H1 (cell line): ENCODE measurements around the gene CLCN3. TPM values are rescaled to one million over a fixed set of nuclear protein-coding genes. Genes with fewer than 3 reads are reported as not detected.

Experiments used
- CTCF ChIA-PET: fragments of 300-600 bp; sonication (Branson Sonifier 250); formaldehyde crosslinking; loops from one replicate; lab custom pipeline; 2021; ENCODE audit not compliant: partially characterized antibody; lab: Charles Lee
- POLR2A ChIA-PET: fragments of 300-600 bp; sonication (Branson Sonifier 250); formaldehyde crosslinking; loops from one replicate; lab custom pipeline; 2021; ENCODE audit warnings: inconsistent platforms; ENCODE audit not compliant: partially characterized antibody; lab: Charles Lee
- DNase-seq, 2 experiments: peaks; one replicate each; pipeline versions ENCODE4 v3.0.0 to v3.0.0-alpha.2; 2010 to 2022; ENCODE audit warnings: low spot score in 2 of 2, low read depth in 1 of 2, mixed read lengths in 1 of 2
- FAIRE-seq: peaks from 2 replicates; lab custom pipeline; 2011; peaks lifted over from hg19 to GRCh38; lab: Jason Lieb, UNC
- H2AFZ ChIP-seq: 2 replicates; pipeline ENCODE4 v1.8.1; 2012; ENCODE audit warnings: low read length, inconsistent platforms
- H2AK5ac ChIP-seq: 2 replicates; pipeline ENCODE4 v1.6.1; 2013; ENCODE audit warnings: low read depth, low read length
- H2BK120ac ChIP-seq: replicated peaks from 2 replicates; pipeline ENCODE3; 2013; ENCODE audit warnings: low read depth, low read length, inconsistent platforms
- H2BK12ac ChIP-seq: 2 replicates; pipeline ENCODE4 v1.6.1; 2013; ENCODE audit warnings: low read depth, low read length
- H2BK15ac ChIP-seq: 2 replicates; pipeline ENCODE4 v1.6.1; 2013; ENCODE audit warnings: low read length
- H2BK20ac ChIP-seq: 2 replicates; pipeline ENCODE4 v1.6.1; 2013; ENCODE audit warnings: low read length
- H2BK5ac ChIP-seq: 2 replicates; pipeline ENCODE4 v1.6.1; 2013; ENCODE audit warnings: low read depth, low read length
- H3K14ac ChIP-seq: 2 replicates; pipeline ENCODE4 v1.6.1; 2013; ENCODE audit warnings: inconsistent platforms; ENCODE audit not compliant: insufficient read length
- H3K18ac ChIP-seq: 2 replicates; pipeline ENCODE4 v1.6.1; 2013; ENCODE audit warnings: low read length; ENCODE audit errors: extremely low read depth
- H3K23ac ChIP-seq: 2 replicates; pipeline ENCODE4 v1.6.1; 2013; ENCODE audit warnings: inconsistent platforms; ENCODE audit not compliant: insufficient read length
- H3K23me2 ChIP-seq: 2 replicates; pipeline ENCODE4 v1.6.1; 2013; ENCODE audit warnings: low read depth, low read length
- H3K27ac ChIP-seq: 2 replicates; pipeline ENCODE4 v1.6.1; 2011; ENCODE audit warnings: low read depth, low read length, inconsistent platforms
- H3K27me3 ChIP-seq, 4 experiments: replicated peaks in 1 of 4; 1 replicate in 1 of 4; 2 replicates in 3 of 4; pipeline versions ENCODE4 v1.6.1 to v1.8.1; 2011 to 2013; ENCODE audit warnings: low read length in 3 of 4, mild to moderate bottlenecking in 3 of 4, inconsistent platforms in 2 of 4, mixed read lengths in 2 of 4, moderate library complexity in 1 of 4; ENCODE audit not compliant: control insufficient read depth in 3 of 4, insufficient read depth in 3 of 4; ENCODE audit errors: extremely low read depth in 1 of 4
- H3K36me3 ChIP-seq, 4 experiments: 2 replicates each; pipeline versions ENCODE4 v1.6.1 to v1.8.1; 2011 to 2013; ENCODE audit warnings: mild to moderate bottlenecking in 4 of 4, low read length in 3 of 4, moderate library complexity in 2 of 4, control low read depth in 1 of 4, inconsistent platforms in 1 of 4; ENCODE audit not compliant: insufficient read depth in 4 of 4, control insufficient read depth in 2 of 4
- H3K4ac ChIP-seq: replicated peaks from 2 replicates; pipeline ENCODE3; 2013; ENCODE audit warnings: low read length, low read depth, mixed read lengths, inconsistent platforms; ENCODE audit not compliant: insufficient read length
- H3K4me1 ChIP-seq, 4 experiments: replicated peaks in 1 of 4; 1 replicate in 1 of 4; 2 replicates in 3 of 4; pipeline versions ENCODE4 v1.6.1 to v1.8.1; 2011 to 2013; ENCODE audit warnings: low read length in 3 of 4, inconsistent platforms in 2 of 4, mixed read lengths in 1 of 4; ENCODE audit not compliant: insufficient read depth in 4 of 4, control insufficient read depth in 3 of 4
- H3K4me2 ChIP-seq, 2 experiments: 2 replicates each; pipeline versions ENCODE4 v1.6.1 to v1.8.1; 2011 to 2013; ENCODE audit warnings: low read depth in 2 of 2, low read length in 2 of 2, control low read depth in 1 of 2, inconsistent platforms in 1 of 2, mild to moderate bottlenecking in 1 of 2; ENCODE audit not compliant: insufficient read depth in 1 of 2
- H3K4me3 ChIP-seq, 4 experiments: fragments of 200-600, 300-600 bp in 1 of 4; sonication (generic), shearing (Covaris generic), sonication (Bioruptor Twin) in 1 of 4; 2 replicates each; pipeline versions ENCODE4 v1.5.1 to v1.8.1; 2011 to 2016; ENCODE audit warnings: low read length in 4 of 4, low read depth in 3 of 4, control low read depth in 2 of 4, inconsistent platforms in 2 of 4, mild to moderate bottlenecking in 2 of 4, mixed read lengths in 1 of 4, moderate library complexity in 1 of 4; ENCODE audit not compliant: insufficient read depth in 2 of 4; ENCODE audit errors: extremely low read depth in 1 of 4
- H3K56ac ChIP-seq: replicated peaks from 2 replicates; pipeline ENCODE3; 2013; ENCODE audit warnings: low read depth, mild to moderate bottlenecking, mixed read lengths, low read length, inconsistent platforms; ENCODE audit not compliant: insufficient read length
- H3K79me1 ChIP-seq: 2 replicates; pipeline ENCODE4 v1.6.1; 2013; ENCODE audit warnings: low read depth, low read length, control low read depth
- H3K79me2 ChIP-seq, 2 experiments: 2 replicates each; pipeline versions ENCODE4 v1.6.1 to v1.8.1; 2012 to 2013; ENCODE audit warnings: low read length in 2 of 2, mild to moderate bottlenecking in 2 of 2, inconsistent platforms in 1 of 2; ENCODE audit not compliant: insufficient read depth in 2 of 2, control insufficient read depth in 1 of 2
- H3K9ac ChIP-seq, 4 experiments: replicated peaks in 1 of 4; 1 replicate in 1 of 4; 2 replicates in 3 of 4; pipeline versions ENCODE4 v1.6.1 to v1.8.1; 2011 to 2013; ENCODE audit warnings: low read depth in 3 of 4, low read length in 3 of 4, control low read depth in 2 of 4, mild to moderate bottlenecking in 2 of 4, moderate library complexity in 2 of 4, inconsistent platforms in 1 of 4; ENCODE audit errors: extremely low read depth in 1 of 4
- H3K9me3 ChIP-seq, 2 experiments: 2 replicates each; pipeline versions ENCODE4 v1.6.1 to v1.8.1; 2012 to 2013; ENCODE audit warnings: mild to moderate bottlenecking in 2 of 2, moderate library complexity in 2 of 2, control low read depth in 1 of 2, inconsistent platforms in 1 of 2, low read depth in 1 of 2, low read length in 1 of 2, mixed read lengths in 1 of 2; ENCODE audit not compliant: insufficient read depth in 2 of 2
- H4K20me1 ChIP-seq, 2 experiments: replicated peaks in 1 of 2; 2 replicates each; pipeline versions ENCODE3 to v1.8.1; 2011 to 2013; ENCODE audit warnings: inconsistent platforms in 2 of 2, low read length in 2 of 2, mild to moderate bottlenecking in 1 of 2; ENCODE audit not compliant: insufficient read depth in 2 of 2, control insufficient read depth in 1 of 2
- H4K5ac ChIP-seq: 2 replicates; pipeline ENCODE4 v1.6.1; 2013; ENCODE audit warnings: low read length, low read depth, mixed read lengths, inconsistent platforms; ENCODE audit not compliant: insufficient read length
- H4K8ac ChIP-seq: 2 replicates; pipeline ENCODE4 v1.8.0; 2013; ENCODE audit warnings: mild to moderate bottlenecking, moderate library complexity, low read length, inconsistent platforms; ENCODE audit not compliant: insufficient read depth; ENCODE audit errors: extremely low read depth
- H4K91ac ChIP-seq: replicated peaks from 2 replicates; pipeline ENCODE3; 2013; ENCODE audit warnings: low read length, mixed read lengths, inconsistent platforms; ENCODE audit not compliant: insufficient read length
- BCL11A ChIP-seq, 2 experiments: IDR thresholded peaks; one replicate each; pipeline ENCODE4 v1.6.1; 2011; ENCODE audit warnings: low read depth in 2 of 2, low read length in 2 of 2, mild to moderate bottlenecking in 2 of 2
- FOSL1 ChIP-seq: IDR thresholded peaks from 2 replicates; pipeline ENCODE4 v1.6.1; 2011; ENCODE audit warnings: mild to moderate bottlenecking, low read depth, low read length, moderate library complexity; ENCODE audit not compliant: insufficient read depth
- HDAC6 ChIP-seq: IDR thresholded peaks from one replicate; pipeline ENCODE4 v1.7.1; 2012; ENCODE audit warnings: low read depth, mild to moderate bottlenecking, inconsistent platforms, low read length, moderate library complexity
- JUND ChIP-seq: IDR thresholded peaks from 2 replicates; pipeline ENCODE4 v1.6.1; 2011; ENCODE audit warnings: mild to moderate bottlenecking, improper control_type of control experiment, low read length
- MAFK ChIP-seq: IDR thresholded peaks from 2 replicates; pipeline ENCODE4 v1.6.1; 2012; ENCODE audit warnings: low read depth, mild to moderate bottlenecking, improper control_type of control experiment, low read length
- NANOG ChIP-seq: IDR thresholded peaks from 2 replicates; pipeline ENCODE4 v1.6.1; 2011; ENCODE audit warnings: low read length, low read depth, mild to moderate bottlenecking, inconsistent platforms; ENCODE audit not compliant: insufficient read depth, poor library complexity, severe bottlenecking
- POLR2A ChIP-seq, 2 experiments: IDR thresholded peaks; 1 replicate in 1 of 2; 2 replicates in 1 of 2; pipeline ENCODE4 v1.6.1; 2011; ENCODE audit warnings: low read depth in 2 of 2, low read length in 2 of 2, mild to moderate bottlenecking in 2 of 2; ENCODE audit errors: control extremely low read depth in 1 of 2
- POLR2AphosphoS5 ChIP-seq: IDR thresholded peaks from 2 replicates; pipeline ENCODE4 v1.6.1; 2011; ENCODE audit warnings: low read depth, low read length
- RAD21 ChIP-seq, 2 experiments: IDR thresholded peaks in 1 of 2; conservative IDR thresholded peaks in 1 of 2; 2 replicates each; pipeline ENCODE4 v1.6.1; 2011; ENCODE audit warnings: low read depth in 2 of 2, low read length in 2 of 2, improper control_type of control experiment in 1 of 2, inconsistent platforms in 1 of 2, mild to moderate bottlenecking in 1 of 2, moderate library complexity in 1 of 2
- SIRT6 ChIP-seq: IDR thresholded peaks from one replicate; pipeline ENCODE4 v1.7.1; 2012; ENCODE audit warnings: low read length, inconsistent platforms
- SIX5 ChIP-seq: IDR thresholded peaks from 2 replicates; pipeline ENCODE4 v1.6.1; 2011; ENCODE audit warnings: mild to moderate bottlenecking, low read depth, low read length
- SP2 ChIP-seq: IDR thresholded peaks from 2 replicates; pipeline ENCODE4 v1.6.1; 2012; ENCODE audit warnings: mild to moderate bottlenecking, low read length, inconsistent platforms
- SRF ChIP-seq: IDR thresholded peaks from 2 replicates; pipeline ENCODE4 v1.6.1; 2011; ENCODE audit warnings: mild to moderate bottlenecking, low read depth, low read length, moderate library complexity
- USF2 ChIP-seq: IDR thresholded peaks from 2 replicates; pipeline ENCODE4 v1.6.1; 2011; ENCODE audit warnings: low read length, improper control_type of control experiment
- WGBS, 2 experiments: shearing (Covaris generic) in 1 of 2; methylation state at CpG; one replicate each; pipeline versions ENCODE4 v1.1.6 to v1.1.7; 2013 to 2015; ENCODE audit warnings: low lambda C conversion rate in 2 of 2, mixed read lengths in 2 of 2, inconsistent platforms in 1 of 2, low coverage in 1 of 2, missing lambda C conversion rate in 1 of 2; ENCODE audit not compliant: insufficient replicate concordance in 2 of 2, insufficient coverage in 1 of 2, insufficient read length in 1 of 2; ENCODE audit errors: extremely low coverage in 1 of 2, missing lambda C conversion rate in 1 of 2; 5-methylcytosine and 5-hydroxymethylcytosine counted together
- polyA plus RNA-seq, 7 experiments: library from polyadenylated mRNA; depleted of rRNA in 3 of 7; stranded (reverse) in 5 of 7; unstranded in 2 of 7; fragments of >200 nt in 5 of 7; fragments of 200-250 nt in 2 of 7; gene quantifications; 1 replicate in 5 of 7; 2 replicates in 1 of 7; 4 replicates in 1 of 7; pipeline versions ENCODE4 v1.2.1 to v1.2.3, GENCODE V29; 2011 to 2013; ENCODE audit warnings: missing spikeins in 2 of 7, mixed read lengths in 2 of 7
- total RNA-seq: library from RNA; stranded (reverse); fragmentation: NEBNext Ultra II Directional; extraction: Animal tissue kit (Norgen Biotek cat#: 25700); gene quantifications from 2 replicates; pipeline ENCODE4 v1.2.1, GENCODE V29; 2021

CLCN3 gene
- total and polyA plus RNA-seq, 2 of the 8 experiments (the other 6 are each of a cell fraction or from before 2014, with no cell fraction given) = 8.8 to 32.8 TPM

- Histone ChIP-seq H2BK120ac (no peak overlapping the region), H3K27ac (no peak overlapping the region), H3K79me2 (no peaks in the 10 kb centered on the region), H4K91ac (no peak overlapping the region), H3K36me3 (peaks cover 0 to 11% (median 0%) of the 10 kb centered on the region in 4 experiments; a peak in 1 of 8 replicates), H3K27me3 (no peaks in the 10 kb centered on the region), H2BK12ac (no peak overlapping the region), H2BK20ac (no peak overlapping the region), H3K23me2 (no peaks in the 10 kb centered on the region), H3K56ac (no peak overlapping the region), H2AK5ac (no peak overlapping the region), H3K79me1 (no peaks in the 10 kb centered on the region), H2BK15ac (no peak overlapping the region), H3K23ac (no peak overlapping the region), H3K18ac (no peak overlapping the region), H3K14ac (no peak overlapping the region), H3K4me3 (no peak overlapping the region), H4K8ac (no peak overlapping the region), H3K4me1 (no peaks in the 10 kb centered on the region), H2BK5ac (no peak overlapping the region), H2AFZ (no peak overlapping the region), H4K20me1 (no peaks in the 10 kb centered on the region), H3K9ac (no peak overlapping the region), H3K9me3 (no peaks in the 10 kb centered on the region), H4K5ac (no peak overlapping the region), H3K4me2 (no peak overlapping the region), H3K4ac (no peak overlapping the region)
- DNase-seq (no peak), FAIRE-seq (no peak)
- ChIA-PET POLR2A (no interaction called here), CTCF (interaction anchor here (0.7 to 0.8 kb wide), 3 partner anchors 64 to 605 kb away, joined by 3 read pairs; no protein-coding TSS in a partner anchor)
- TF ChIP-seq SP2 (no peak), POLR2A (IDR thresholded peaks at IDR 0.05; ENCODE audit: control extremely low read depth in 1 of 2, low read depth in 2 of 2, low read length in 2 of 2) (no peak), MAFK (no peak), JUND (no peak), NANOG (no peak), USF2 (no peak), FOSL1 (no peak), BCL11A (IDR thresholded peaks at IDR 0.05; ENCODE audit: low read depth in 2 of 2, low read length in 2 of 2) (no peak), SRF (no peak), RAD21 (IDR thresholded peaks at IDR 0.05 in 1 of 2, conservative IDR thresholded peaks at IDR 0.05 in 1 of 2; ENCODE audit: low read depth in 2 of 2, low read length in 2 of 2) (no peak), HDAC6 (no peak), POLR2AphosphoS5 (no peak), SIRT6 (no peak), SIX5 (no peak)
- 93% methylated on average over 5 of the region's 5 CpGs; no CpG with 5 or more reads in 1 of the 2 experiments for WGBS, 2 experiments
Measured at GRCh38 chr4:169690787-169691186, 70.4 kb downstream of the CLCN3 start.
